HG03039 (cell line): ENCODE measurements around the gene SBSN.

ENCODE experiments used
- ATAC-seq: cut with Tn5 transposase; IDR thresholded peaks from one replicate; pipeline ENCODE4 v1.9.1; 2021; ENCODE audit warnings: mild to moderate bottlenecking, moderate library complexity; ENCODE audit not compliant: unreplicated experiment

SBSN gene

DNA sequence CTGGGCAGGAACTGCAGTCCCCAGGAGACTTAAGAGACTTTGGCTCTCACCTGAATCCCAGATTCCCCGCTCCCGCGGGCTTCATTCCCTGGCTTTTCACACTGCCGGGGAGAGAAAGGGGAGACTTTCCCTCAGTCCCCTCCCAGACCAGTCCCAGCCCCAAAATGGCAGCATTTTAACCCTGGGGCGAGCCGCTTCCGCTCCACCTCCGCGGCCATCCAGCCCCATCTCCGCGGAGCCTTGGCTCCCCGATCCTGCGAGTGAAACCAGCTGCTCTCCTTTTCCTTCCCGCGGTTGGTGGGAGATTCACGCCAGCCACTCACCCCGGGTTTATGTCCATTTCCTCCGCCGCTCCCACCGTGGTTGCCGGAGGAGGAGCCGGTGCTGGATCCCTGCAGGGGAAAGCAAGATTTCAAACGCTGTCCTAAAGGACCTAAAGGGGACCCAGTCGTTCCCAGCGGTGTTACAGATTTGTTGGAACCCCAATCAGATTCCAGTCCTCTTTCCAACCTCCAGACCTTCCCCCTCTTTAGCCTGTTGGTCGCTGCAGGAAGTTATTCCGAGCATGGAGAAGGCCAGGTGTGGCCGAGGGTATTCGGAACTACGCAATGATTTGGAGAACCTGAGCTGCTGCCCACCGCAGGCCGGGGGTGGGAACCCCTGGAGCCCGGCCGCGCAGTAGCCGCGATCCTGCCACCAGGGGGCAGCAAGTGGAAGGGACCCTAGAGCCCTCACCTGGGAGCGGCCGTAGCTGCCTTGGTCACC is 18.1 kb downstream of the SBSN start:
- no peak for ATAC-seq

DNA sequence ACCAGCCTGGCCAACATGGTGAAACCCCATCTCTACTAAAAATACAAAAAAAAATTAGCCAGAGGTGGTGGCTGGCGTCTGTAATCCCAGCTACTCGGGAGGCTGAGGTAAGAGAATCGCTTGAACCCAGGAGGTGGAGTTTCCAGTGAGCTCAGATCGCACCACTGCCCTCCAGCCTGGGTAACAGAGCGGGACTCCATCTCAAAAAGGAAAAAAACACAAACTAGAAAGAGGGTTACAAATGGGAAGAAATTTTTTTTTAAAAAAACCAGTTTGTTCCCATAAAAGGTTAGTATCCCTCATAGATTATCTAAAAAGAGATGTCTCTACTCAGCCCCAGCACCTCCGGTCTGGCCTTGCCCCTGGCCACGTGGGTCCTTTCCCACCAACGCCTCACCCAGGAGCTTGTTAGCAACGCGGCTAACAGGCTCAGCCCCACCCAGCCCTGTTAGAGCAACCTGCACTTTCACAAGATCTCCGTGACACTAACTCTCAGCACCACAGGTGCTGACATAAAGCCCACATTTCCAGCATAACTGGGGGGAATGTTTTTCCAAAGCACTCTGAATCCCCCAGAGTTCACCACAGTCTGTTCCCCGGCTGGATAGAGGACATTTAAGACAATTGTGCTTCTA is 19.0 kb downstream of the SBSN start:
- no peak for ATAC-seq

DNA sequence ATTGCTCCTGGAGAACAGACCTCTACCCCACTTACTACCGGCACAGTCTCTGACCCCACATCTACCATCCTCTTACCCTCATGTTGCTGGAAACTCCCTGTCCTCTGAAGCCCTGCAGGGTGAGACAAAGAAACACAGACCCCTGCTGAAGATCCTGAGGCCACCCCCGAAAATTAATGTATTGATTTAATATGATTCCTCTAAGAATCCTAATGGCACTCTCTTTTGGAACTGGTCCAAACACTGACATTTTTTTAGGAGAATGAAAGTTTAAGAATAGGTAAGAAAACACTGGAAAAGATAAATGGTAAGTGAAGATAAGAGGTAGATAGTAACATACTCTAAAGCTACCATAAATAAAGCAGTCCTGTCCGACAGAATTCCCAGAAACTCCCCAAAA is 20.0 kb downstream of the SBSN start:
- ATAC-seq: no peak

DNA sequence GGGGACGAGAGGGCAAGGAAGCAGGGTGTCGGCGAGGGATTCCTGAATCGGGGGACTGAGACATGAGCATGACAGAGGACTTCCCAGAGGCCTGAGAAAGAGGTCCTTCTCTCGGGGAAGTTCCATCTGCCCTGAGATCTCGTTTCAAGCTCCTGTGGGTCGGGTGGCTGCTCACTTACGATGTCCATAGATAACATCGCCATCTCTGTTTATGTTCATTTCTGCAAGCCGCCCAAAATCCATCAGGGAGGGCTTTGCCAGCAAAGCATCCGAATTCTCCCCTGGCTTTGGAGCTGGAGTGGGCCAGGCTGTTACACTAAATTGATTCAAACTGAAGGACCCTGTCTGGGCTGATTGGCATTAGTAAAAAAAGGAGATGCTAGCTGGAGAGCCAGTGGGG is 20.6 kb downstream of the SBSN start:
- ATAC-seq: no peak

DNA sequence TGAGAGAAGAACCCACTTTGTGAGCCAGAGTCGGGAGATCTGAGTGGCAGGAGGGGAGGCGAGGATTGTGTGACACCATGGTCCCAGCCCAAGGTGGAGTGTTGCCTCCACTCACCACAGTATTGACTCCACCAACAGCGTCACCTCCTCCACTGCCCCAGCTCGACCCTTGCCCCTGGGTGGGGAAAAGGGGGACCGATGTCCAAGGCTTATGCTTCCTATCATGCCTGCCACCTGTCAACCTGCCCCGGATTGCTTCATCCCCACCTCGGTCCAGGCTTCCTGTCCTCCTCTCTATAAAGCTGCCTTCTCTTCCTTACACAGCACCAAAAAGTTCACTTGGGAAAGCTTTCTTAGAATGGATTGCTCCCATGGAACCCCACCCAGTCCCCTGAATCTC is 22.1 kb downstream of the SBSN start:
- no peak for ATAC-seq

DNA sequence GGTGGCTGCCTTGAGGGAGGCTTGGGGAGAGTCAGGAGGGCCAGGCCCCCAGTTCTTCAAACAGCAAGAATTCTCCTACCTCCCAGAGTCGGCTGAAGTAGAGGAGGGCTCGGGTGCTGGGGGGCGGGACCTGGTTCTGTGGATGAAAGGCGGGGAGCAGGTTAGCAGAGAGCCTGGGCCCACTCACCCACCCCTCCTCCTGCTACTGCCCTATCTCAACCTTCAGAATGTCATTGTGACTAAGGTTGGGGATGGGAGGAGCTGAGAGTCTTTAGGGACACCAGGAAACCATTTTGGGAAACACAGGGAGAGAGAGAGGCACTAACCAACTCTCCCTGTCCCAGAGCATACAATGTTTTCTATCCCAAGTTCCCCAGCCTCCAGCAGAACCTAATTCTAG is 25.4 kb downstream of the SBSN start:
- ATAC-seq: no peak

DNA sequence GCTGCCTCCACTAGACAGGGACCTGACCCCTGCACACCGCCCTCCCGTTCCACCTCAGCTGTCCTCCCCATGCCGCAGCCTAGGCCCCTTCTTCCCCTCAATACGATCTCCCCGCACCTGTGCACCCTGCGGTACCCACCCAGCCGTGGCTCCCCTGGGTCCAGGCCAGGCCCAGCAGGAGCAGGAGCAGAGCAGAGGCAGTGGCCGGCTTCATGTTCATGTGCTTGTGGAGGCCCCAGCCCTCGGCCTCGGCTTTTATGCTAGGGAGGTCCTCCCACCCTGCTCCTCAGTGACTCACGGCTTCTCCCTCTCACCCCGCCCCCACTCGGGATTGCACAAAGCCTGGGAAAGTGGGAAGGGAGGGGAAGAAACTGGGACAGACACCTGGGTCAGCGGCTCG is 26.4 kb downstream of the SBSN start:
- no peak for ATAC-seq

DNA sequence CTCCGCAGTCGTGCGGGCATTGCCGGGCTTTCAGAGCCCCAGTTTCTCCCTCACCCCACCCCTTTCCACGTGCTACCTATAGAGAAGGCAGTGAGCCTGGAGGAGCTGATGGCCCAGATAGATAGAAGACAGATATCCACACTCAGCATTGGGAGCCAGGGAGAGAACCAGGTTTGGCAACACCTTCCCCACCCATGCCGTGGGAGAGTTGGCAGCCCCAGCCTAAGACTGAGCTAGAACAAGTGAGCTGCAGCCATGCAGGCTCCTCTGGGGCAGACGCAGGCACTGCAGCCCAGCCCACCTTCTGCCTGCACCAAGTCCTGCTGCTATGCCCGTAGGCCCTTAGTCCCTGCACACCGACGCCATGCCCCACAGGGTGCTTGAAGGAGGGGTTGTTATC is 27.5 kb downstream of the SBSN start:
- ATAC-seq: no peak

DNA sequence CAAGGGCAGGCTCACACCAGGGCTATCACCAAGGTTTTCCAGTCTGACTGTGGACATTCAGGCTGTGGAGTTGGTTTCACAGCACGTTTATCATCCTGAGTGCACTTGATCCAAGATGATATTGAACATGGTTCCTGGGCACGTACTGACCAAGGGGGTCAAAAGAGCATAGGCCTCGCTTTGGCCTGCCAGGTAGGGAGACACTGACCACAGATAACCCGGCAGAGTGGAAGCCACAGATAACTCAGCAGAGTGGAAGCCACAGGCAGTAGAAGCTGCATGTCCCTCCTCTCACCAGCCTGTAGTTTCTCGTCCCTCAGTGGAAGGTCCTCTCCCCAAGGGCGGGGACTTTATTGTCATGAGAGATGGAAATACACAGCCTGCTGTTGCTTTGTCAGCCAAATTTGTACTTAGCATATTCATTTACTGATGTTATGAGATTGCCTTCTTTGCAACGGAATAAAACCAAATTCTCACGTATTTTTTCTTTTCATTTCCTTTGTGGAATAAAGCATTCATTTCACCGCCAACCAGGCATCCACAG is 29.1 kb downstream of the SBSN start:
- no peak for ATAC-seq

DNA sequence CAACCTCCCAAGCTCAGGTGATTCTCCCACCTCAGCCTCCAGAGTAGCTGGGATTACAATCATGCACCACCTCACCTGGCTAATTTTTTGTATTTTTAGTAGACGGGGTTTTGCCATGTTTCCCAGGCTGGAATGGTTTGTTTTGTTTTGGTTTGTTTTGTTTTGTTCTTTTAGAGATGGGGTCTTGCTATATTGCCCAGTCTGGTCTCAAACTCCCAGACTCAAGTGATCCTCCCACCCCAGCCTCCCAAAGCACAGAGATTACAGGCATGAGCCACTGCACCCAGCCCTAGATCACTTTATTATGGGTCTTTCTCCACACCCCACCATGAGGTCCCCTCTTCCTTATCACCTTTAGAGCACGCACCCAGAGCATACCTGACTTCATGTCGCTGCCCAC is 29.9 kb downstream of the SBSN start:
- no peak for ATAC-seq

DNA sequence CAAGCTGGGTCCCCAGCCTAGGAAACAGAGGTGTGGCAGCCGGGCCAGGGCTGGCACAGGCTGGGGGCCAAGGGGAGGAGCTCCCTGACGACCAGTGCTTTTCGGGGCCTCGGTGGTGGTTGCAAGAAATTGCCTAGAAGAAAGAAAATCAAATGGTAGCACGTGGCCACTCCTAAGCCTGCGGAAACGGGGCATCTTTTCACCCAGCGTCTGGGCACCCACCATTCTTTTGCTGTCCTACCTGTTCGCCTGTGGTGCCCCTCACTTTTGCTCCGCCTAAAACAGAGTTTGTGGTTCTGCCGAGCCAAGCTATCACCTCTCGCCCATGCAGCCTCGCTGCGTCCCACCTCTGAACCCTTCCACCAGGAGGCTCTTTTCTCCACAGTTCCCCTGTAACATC is 30.7 kb downstream of the SBSN start:
- no peak for ATAC-seq

DNA sequence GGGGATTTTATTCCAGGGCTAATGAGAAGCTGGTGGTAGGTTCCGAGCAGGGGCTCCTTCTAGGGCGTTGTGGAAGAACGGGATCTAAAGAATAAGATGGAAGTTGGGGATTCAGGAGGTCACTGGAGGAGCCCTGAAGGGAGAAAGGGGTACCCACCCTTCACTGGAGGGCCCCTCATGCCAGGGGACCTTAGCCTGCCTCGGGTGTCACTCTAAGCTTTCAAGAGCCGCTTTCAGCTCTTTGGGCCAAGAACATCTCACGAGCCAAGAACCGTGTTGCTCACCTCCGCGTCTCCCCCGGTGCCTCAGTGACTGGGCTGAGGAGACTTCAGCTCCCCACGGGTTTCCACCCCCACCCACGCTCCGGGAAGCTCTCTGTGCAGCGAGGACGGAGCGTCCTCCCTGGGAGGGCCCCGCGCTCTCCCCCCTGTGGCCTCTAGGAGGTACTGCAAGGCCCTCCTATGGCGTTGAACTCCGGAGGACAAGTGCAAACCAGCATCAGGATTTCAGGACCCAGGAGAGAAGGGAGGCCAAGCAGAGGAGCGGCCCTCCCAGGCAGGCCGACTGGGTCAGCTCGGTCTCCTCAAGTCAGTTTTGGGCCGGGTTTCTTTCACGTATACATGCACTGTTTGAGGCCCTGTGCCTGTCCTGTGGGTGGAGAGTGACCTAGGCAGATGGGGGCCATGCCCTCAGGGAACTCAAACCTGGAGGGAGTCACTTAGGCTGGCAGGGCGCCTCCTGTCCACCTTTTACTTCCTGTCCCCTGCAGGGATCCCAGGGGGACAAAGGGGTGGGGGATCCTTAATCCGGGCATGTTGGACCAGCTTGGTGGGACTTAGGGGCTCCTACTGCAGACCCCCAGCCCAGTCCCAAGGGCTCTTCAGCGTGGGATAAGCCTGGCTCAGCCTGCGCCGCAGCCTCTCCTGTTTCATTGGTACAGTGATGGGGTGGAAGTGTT is 32.7 kb downstream of the SBSN start:
- no peak for ATAC-seq

DNA sequence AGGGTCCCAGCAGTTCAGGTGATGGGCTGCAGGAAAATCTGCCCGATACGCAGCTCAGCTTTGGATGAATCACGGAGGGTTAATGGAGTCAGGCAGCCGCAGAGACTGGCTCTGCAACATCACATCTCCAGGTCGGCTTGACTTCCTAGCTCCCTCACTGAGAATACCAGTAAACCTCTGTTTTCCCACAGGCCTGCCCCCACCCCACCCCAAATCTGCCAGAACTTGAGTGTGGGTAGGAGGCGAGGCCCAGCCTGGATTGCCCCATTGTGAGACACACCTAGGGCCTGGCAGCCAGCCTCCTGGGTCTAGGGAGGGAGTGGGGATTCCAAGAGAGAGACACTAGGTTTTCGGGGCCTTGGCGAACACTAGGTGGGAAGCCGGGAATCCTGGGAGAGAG is 34.1 kb downstream of the SBSN start:
- ATAC-seq: no peak

DNA sequence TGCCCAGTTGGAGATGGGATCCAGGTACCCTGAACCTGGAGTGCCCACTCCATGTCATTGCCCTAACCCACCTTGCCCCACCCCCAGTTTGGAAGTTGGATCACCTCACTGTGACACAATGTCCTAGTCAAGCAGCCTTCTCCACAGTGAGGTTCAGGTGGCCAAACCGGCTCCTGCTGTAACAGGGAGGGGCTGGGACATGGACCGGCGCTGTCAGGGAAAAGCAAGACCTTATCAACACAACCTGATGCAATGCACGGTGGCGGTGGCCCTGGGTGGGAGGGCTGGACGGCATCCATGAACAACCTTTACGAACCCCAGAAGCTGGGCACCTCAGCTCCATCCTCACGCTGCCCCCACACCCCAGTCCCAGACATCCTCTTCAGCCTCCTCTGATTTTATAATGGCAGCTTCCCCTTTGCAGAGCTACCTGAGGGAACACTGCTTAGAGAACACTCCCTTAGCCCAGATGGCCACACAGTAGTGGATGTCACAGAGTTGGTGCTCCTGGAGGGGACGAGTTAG is 36.2 kb downstream of the SBSN start:
- no peak for ATAC-seq

DNA sequence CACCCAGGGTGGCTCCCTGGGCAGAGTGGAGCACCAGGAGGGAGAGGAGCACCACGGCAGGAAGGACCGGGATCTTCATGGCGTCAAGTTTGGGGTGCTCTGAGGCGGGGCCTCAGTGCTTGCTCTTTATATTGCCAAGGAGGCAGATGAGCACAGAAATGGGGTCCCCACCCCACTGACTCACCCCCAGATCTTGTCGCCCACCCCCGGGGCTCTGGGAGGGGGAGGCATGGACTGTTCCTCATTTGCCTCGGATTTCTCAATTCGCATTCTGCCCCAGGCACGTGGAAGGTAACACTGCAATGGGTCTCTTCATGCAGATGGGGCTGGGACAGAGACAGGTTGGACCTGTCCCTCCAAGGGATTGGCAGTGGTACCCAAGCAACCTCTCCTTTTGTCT is 37.7 kb downstream of the SBSN start, which contains the start of gene KRTDAP:
TSS of gene KRTDAP (minus strand) at position 101 of the 400 bp plus-strand sequence. CDS start at position 79, 22 bp downstream.
- ATAC-seq: no peak

DNA sequence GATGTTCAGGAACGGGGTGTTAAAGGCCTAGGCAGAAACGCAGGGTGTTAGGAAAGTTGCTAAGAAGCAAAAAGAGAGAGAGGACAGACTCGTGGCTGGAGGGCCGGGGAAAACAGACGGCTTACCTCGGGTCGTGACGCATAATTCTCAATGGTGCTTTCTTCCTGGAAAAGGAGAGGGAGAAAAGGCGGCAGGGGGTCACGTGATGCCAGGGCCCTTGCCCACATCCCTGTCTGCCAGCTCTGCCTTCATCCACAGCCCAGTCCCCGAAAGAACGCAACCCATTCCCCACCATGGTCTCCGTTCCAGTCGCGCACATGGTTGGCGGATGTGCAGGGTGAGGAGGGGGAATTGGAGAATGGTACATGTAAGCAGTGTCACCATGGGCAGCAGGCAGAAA is 39.4 kb downstream of the SBSN start:
- no peak for ATAC-seq

DNA sequence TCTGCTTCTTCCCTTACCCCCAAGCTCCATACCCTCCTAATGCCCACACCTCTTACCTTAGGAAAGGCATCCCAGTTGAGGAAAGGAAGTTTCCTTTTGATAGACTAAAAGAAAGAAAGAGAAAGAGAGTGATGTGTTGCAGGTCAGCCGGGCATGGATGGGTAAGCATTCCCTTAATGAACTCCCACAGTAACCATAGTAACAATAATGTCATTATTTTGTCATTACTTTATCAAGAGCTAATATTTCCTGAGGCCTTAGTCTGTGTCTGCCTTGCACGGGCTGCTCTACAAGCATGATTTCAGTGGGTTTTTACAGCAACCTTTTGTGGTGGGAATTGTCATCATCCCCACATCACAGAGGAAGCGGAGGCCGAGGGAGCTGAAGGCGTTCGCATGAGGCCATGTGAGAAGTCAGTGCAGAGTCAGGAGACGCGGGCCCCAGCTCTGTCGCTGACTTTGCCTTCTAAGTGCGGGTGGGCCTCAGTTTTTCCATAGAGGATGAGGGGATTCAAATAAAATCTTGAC is 40.4 kb downstream of the SBSN start:
- ATAC-seq: no peak

DNA sequence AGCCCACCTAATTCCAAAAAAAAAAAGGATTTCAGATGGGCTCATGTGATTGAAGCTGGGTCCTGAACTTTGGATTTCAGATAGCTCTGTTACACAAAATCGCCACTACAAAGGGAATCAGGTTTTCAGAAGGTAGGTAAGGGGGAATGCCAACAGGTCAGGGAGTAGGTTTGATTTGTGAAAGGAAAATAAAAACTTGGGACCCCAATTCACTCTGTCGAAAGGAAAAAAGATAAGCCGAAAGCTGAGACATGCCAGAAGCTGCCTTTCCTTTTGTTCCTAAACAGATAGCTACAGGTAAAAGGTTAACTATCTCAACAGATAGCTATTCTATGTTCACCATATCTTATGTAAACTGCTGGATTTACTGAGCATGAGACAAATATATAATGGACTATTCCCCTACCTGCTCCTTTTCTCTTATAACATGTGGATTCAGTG is 41.8 kb downstream of the SBSN start:
- ATAC-seq: no peak

DNA sequence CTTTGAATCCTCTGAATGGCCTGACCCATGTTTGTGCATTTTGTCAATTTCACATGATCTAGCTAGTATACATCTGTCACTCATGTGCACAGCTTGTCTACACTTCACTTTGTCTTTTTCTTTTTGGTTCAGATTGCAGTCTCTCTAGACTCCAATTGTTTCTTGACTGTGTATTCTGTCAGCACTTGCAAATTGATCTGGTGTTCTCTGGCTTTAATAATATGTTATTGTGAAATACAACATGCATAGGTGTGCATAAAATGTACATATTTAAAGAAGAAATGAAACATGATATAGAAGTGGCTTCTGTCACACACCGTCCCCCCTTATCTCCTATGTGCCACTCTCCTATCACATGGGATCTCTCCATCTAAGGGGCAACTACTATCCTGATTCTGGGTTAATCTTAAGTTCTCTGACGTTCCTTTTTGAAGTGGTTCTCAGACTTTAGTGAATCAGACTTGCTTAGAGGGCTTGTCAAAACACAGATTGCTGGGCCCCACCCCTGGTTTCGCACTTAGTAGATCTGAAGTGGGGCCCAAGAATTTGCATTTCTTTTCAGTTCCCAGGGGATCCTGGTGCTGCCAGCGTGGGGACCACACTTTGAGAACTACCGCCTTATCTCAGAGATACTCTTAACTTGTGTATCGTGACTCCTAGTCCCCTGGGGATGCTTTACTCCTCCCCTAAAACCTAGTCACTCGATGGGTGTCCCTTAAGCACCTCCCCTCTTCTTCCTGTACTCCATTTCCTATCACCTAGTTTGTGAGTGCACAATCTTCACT is 43.7 kb downstream of the SBSN start:
- ATAC-seq: no peak

DNA sequence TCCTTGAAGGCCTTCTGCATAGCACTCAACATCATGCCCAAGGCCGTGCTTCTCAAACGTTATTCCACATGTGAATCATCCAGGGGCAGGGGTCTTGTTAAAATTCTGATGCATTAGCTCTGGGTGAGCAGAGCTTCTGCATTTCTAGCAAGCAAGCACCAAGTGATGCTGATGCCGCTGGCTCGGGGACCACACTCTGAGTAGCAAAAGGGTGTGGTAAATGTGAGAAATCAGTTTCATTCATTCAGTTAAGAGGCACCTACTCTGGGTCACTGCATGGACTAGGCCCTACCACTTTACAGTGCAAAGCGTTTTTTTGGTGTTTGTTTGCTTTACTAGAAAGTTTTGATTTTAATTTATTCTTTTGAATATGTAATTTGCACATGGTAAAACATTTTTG is 45.0 kb downstream of the SBSN start:
- no peak for ATAC-seq
